ENCODE measurements around the gene FAM174C. TPM values are rescaled to one million over a fixed set of nuclear protein-coding genes. Genes with fewer than 3 reads are reported as not detected.

FAM174C gene
- total and polyA plus RNA-seq, 8 donors, result 6.2 to 240 (median 78.1) TPM

- TF ChIP-seq POLR2A (IDR thresholded peaks at IDR 0.05), result no peak
- TF ChIP-seq CTCF (IDR thresholded peaks at IDR 0.05), result no peak
- no peak for TF ChIP-seq POLR2AphosphoS5 (IDR thresholded peaks at IDR 0.05)
- no peak for TF ChIP-seq EP300 (IDR thresholded peaks at IDR 0.05)
- H3K27ac ChIP-seq, result no peak overlapping the region
- H3K4me1 ChIP-seq, result peaks cover 10 to 14% (median 12%) of the 10 kb centered on the region in 4 donors
- no peaks in the 10 kb centered on the region for H3K9me3 ChIP-seq
- peaks cover 0 to 96% (median 68%) of the 10 kb centered on the region in 3 donors for H3K27me3 ChIP-seq
- DNase-seq, result no peak
- 81 to 95% (median 86%) methylated on average over 7 to 9 of the region's 9 CpGs for WGBS, 5 donors
- intact Hi-C loops (cut with DNase I; ENCODE audit: low total_unique reads), result no loop called here
- H3K36me3 ChIP-seq, result no peaks in the 10 kb centered on the region
- no peak overlapping the region for H3K4me3 ChIP-seq
These were observed 46.2 kb downstream of the FAM174C start for GRCh38 chr19:1321539-1321938.

DNA sequence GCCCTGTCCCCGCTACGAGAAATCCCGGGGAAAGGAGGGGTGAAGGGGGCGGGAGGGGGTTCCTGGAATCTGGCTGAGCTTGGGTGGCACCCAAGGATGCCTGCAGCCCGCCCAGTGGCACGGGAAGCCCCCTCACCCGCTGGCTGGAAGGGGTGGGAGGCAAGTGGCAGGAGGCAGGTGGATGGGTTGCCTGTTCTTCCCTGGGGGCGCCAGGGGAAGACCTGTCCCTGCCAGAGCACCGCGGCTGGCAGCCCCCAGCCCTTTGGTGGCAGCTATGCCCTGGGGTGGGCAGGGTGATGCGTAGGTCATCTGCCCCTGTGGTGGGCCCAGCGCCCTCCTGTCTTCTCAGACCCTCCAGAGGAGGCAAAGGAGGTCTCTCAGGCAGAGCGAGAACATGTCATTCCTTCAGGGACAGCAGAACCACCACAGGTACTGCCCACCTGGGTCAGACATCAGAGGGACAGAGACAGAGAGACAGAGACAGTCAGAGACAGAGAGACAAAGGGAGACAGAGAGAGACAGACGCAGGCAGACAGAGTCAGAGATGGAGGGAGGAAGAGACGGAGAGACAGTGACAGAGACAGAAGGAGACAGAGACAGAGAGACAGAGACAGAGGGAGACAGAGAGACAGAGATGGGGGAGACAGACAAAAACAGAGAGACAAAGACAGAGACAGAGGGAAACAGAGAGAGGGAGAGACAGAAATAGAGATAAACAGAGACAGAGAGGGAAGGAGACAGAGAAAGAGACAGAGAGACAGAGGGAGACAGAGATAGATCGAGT, 47.1 kb downstream of the FAM174C start:
- intact Hi-C loops (cut with DNase I; ENCODE audit: low total_unique reads), result no loop called here
- no peak for TF ChIP-seq EP300 (IDR thresholded peaks at IDR 0.05)
- no peak for DNase-seq

GRCh38 chr19:1324249-1324805, 49.0 kb downstream of the FAM174C start:
- no peaks in the 10 kb centered on the region for H3K9me3 ChIP-seq
- intact Hi-C loops (cut with DNase I; ENCODE audit: low total_unique reads), result no loop called here
- peaks cover 10 to 14% (median 12%) of the 10 kb centered on the region in 4 donors for H3K4me1 ChIP-seq
- H3K27ac ChIP-seq, result no peak overlapping the region
- no peak for TF ChIP-seq POLR2A (IDR thresholded peaks at IDR 0.05)
- TF ChIP-seq EP300 (IDR thresholded peaks at IDR 0.05), result no peak
- TF ChIP-seq CTCF (IDR thresholded peaks at IDR 0.05), result no peak
- no peak for TF ChIP-seq POLR2AphosphoS5 (IDR thresholded peaks at IDR 0.05)
- H3K4me3 ChIP-seq, result peak overlapping the region in 3 of 4 donors; percentile 33 to 40 (median 37)
- 76 to 86% (median 81%) methylated on average over 11 to 12 of the region's 12 CpGs for WGBS, 5 donors
- H3K27me3 ChIP-seq, result peaks cover 0 to 71% (median 43%) of the 10 kb centered on the region in 3 donors
- no peak for DNase-seq
- H3K36me3 ChIP-seq, result no peaks in the 10 kb centered on the region

More for the DNA sequence above, 47.1 kb downstream of the FAM174C start:
- WGBS, 5 donors, result 83 to 92% (median 90%) methylated on average over 14 to 16 of the region's 16 CpGs
- Histone ChIP-seq H3K27me3 (peaks cover 0 to 91% (median 61%) of the 10 kb centered on the region in 3 donors), H3K9me3 (no peaks in the 10 kb centered on the region), H3K4me3 (no peak overlapping the region), H3K36me3 (no peaks in the 10 kb centered on the region), H3K27ac (no peak overlapping the region), H3K4me1 (peaks cover 10 to 14% (median 12%) of the 10 kb centered on the region in 4 donors)

DNA sequence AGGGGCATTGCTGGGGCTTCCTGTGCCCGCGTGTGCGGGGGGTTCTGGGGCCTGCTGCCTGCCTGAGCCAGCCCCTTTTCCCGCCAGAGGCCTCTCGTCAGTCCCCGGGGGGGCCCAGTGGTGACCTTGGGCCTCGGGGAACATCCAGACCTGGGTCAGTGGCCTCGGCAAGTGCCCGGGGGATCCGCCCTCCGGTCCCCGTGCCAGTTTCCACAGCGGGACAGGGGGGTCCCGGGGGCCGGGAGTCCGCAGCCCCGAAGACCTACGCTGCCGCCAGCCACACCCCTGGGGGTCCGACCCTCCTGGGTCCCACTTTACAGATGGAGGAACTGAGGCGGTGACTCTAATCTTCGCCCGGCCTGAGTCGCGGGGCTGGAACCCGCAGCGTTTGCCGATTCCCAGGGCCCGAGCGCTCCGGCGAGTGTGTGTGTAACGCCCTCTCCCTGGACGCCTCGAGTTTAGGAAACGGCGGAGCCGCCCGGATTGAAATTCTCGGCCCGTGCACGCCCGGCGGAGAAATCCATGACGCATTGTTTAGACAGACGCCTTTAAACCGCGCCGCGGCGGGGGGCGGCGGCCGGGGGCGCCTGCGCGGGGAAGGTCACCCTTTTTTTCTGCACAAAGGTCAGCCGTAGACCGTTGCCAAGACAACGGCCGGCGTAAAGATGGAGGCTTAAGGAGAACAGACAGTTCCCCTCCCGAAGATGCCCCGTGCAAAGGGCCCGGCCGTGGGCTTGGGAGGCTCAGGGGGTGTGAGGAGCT, 49.7 kb downstream of the FAM174C start:
- Histone ChIP-seq H3K36me3 (no peaks in the 10 kb centered on the region), H3K27me3 (peaks cover 0 to 65% (median 43%) of the 10 kb centered on the region in 3 donors), H3K9me3 (no peaks in the 10 kb centered on the region), H3K4me3 (peak overlapping the region; percentile 22 to 40 (median 35)), H3K4me1 (peaks cover 10 to 14% (median 12%) of the 10 kb centered on the region in 4 donors), H3K27ac (peak overlapping the region in 1 of 5 donors; percentile 47)
- TF ChIP-seq CTCF (IDR thresholded peaks at IDR 0.05) (no peak), POLR2A (IDR thresholded peaks at IDR 0.05) (no peak), EP300 (IDR thresholded peaks at IDR 0.05) (no peak), POLR2AphosphoS5 (IDR thresholded peaks at IDR 0.05) (no peak)
- 2 to 4% (median 3%) methylated on average over 29 to 66 of the region's 66 CpGs for WGBS, 5 donors
- DNase-seq, result peak; percentile 52 to 94
- intact Hi-C loops (cut with DNase I; ENCODE audit: low total_unique reads), result no loop called here
